Tibial artery (tissue), 4 donors: ENCODE measurements around the gene ALDH16A1.

Source experiments
- DNase-seq, 2 donors: peaks; one replicate each; pipeline ENCODE4 v3.0.0-alpha.2; 2019
- H3K27ac ChIP-seq, 2 donors: fragments of 200-600 bp; sonication (generic) in 1 of 2; 1 replicate in 1 of 2; 2 replicates in 1 of 2; pipeline ENCODE4 v1.5.1; 2018 to 2019; ENCODE audit warnings: mild to moderate bottlenecking in 1 of 2
- H3K27me3 ChIP-seq, 2 donors: fragments of 200-600 bp; sonication (generic) in 1 of 2; one replicate each; pipeline versions ENCODE4 v1.5.1 to v1.6.0; 2016 to 2019
- H3K36me3 ChIP-seq, 3 donors: fragments of 200-600 bp; sonication (generic) in 2 of 3; one replicate each; pipeline ENCODE4 v1.5.1; 2016 to 2019; ENCODE audit warnings: mild to moderate bottlenecking in 2 of 3
- H3K4me1 ChIP-seq, 4 donors: fragments of 200-600 bp; sonication (generic) in 2 of 4; 1 replicate in 3 of 4; 2 replicates in 1 of 4; pipeline ENCODE4 v1.5.1; 2016 to 2019
- H3K4me3 ChIP-seq, 2 donors: fragments of 200-600 bp; sonication (generic) in 1 of 2; 1 replicate in 1 of 2; 2 replicates in 1 of 2; pipeline ENCODE4 v1.5.1; 2018 to 2019; ENCODE audit warnings: mild to moderate bottlenecking in 2 of 2
- H3K9me3 ChIP-seq, 3 donors: fragments of 200-600 bp; sonication (generic) in 1 of 3; one replicate each; pipeline ENCODE4 v1.5.1; 2016 to 2019
- intact Hi-C: fragments of 100-400 bp; cut with DNase I; formaldehyde crosslinking; loops from one replicate; pipeline ENCODE4 v1.15.0; 2023; ENCODE audit warnings: low total_unique reads
- TF ChIP-seq, protein P1 (sequence below), 2 experiments: fragments of 200-600 bp in 1 of 2; fragments of 450-650 bp in 1 of 2; IDR thresholded peaks; one replicate each; pipeline ENCODE4 v1.5.1; 2017 to 2019; ENCODE audit warnings: antibody characterized with exemption in 2 of 2, mild to moderate bottlenecking in 1 of 2, moderate library complexity in 1 of 2

ALDH16A1 gene

DNA sequence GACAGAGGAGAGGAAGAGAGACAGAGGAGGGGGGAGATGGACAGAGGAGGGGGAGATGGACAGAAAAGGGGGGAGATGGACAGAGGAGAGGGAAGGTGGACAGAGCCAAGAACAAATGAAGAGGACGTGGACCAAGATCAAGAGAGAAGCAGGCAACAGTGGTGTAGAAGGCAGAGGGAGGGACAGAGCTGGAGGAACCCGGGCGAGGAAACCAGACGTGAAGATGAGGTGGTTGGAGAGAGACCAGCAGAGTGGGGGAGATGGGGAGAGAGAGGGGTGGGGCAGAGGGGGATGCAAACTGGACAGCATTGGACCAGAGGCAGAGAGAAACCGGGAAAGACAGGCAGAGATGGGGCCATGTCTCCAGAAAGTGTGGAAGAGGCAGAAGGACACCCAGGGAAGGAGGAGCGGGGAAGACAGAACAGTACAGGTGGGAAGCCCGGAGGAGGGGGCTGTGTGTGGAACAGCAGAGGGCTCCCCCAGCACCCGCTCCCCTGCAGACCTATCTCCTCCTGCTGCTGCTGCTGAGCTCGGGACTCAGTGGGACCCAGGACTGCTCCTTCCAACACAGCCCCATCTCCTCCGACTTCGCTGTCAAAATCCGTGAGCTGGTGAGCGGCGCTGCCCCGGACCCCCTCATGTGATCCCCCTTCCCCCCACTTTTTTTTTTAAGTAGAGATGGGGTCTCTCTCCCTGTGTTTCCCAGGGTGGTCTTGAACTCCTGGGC is 22.3 kb downstream of the ALDH16A1 start:
- Histone ChIP-seq H3K9me3 (no peaks in the 10 kb centered on the region), H3K27me3 (no peaks in the 10 kb centered on the region), H3K4me1 (peaks cover 0 to 20% (median 12%) of the 10 kb centered on the region in 4 donors), H3K4me3 (peak overlapping the region in 1 of 2 donors; percentile 61), H3K36me3 (peaks cover 0 to 5% (median under 1%) of the 10 kb centered on the region in 3 donors), H3K27ac (peak overlapping the region; percentile 69 to 80)
- TF ChIP-seq, protein P1, sequence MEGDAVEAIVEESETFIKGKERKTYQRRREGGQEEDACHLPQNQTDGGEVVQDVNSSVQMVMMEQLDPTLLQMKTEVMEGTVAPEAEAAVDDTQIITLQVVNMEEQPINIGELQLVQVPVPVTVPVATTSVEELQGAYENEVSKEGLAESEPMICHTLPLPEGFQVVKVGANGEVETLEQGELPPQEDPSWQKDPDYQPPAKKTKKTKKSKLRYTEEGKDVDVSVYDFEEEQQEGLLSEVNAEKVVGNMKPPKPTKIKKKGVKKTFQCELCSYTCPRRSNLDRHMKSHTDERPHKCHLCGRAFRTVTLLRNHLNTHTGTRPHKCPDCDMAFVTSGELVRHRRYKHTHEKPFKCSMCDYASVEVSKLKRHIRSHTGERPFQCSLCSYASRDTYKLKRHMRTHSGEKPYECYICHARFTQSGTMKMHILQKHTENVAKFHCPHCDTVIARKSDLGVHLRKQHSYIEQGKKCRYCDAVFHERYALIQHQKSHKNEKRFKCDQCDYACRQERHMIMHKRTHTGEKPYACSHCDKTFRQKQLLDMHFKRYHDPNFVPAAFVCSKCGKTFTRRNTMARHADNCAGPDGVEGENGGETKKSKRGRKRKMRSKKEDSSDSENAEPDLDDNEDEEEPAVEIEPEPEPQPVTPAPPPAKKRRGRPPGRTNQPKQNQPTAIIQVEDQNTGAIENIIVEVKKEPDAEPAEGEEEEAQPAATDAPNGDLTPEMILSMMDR (IDR thresholded peaks at IDR 0.05), result no peak
- intact Hi-C loops, result loop anchor here (2.0 kb wide), 1 partner anchor 71 kb away; no protein-coding TSS in a partner anchor
- no peak for DNase-seq

DNA sequence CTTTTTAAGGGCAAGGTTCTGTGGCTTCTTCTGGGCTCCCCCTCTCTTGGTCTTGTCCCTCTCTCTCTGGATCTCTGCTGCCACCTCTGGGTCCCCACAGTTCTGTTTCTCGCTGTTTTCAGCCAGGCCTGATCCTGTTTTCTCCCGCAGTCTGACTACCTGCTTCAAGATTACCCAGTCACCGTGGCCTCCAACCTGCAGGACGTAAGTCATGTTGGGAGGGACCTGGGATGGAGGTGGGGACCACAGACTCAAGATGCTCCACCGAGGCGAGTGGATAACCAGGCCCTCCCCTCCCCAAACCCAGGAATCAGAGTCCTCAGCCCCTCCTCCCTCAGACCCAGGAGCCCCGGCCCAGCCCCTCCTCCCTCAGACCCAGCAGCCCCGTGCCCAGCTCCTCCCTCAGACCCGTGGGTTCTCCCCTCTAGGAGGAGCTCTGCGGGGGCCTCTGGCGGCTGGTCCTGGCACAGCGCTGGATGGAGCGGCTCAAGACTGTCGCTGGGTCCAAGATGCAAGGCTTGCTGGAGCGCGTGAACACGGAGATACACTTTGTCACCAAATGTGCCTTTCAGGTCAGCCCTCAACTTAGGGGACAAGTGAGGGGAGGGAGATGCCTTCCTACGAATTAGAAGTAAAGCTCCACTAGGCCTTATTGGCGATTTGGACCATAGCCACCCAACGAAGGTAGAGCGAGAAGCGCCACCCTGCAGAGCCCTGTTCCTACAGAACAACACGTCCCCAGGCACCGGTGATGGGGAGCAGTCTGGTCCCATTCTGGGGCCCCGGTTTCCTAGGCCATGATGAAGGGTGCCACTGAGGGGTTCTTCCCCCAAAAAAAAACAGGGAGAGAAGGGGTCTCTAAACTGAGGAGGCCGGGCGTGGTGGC is 23.2 kb downstream of the ALDH16A1 start:
- Histone ChIP-seq H3K4me1 (peaks cover 0 to 20% (median 12%) of the 10 kb centered on the region in 4 donors), H3K9me3 (no peaks in the 10 kb centered on the region), H3K27ac (peak overlapping the region in 1 of 2 donors; percentile 24), H3K4me3 (no peak overlapping the region), H3K27me3 (no peaks in the 10 kb centered on the region), H3K36me3 (peaks cover 0 to 10% (median 0%) of the 10 kb centered on the region in 3 donors)
- intact Hi-C loops, result loop anchor here (2.0 kb wide), 1 partner anchor 71 kb away; no protein-coding TSS in a partner anchor
- peak in 1 of 2 donors; percentile 63 for DNase-seq
- TF ChIP-seq, protein P1 (IDR thresholded peaks at IDR 0.05), result peak in 1 of 2 experiments; percentile 32

DNA sequence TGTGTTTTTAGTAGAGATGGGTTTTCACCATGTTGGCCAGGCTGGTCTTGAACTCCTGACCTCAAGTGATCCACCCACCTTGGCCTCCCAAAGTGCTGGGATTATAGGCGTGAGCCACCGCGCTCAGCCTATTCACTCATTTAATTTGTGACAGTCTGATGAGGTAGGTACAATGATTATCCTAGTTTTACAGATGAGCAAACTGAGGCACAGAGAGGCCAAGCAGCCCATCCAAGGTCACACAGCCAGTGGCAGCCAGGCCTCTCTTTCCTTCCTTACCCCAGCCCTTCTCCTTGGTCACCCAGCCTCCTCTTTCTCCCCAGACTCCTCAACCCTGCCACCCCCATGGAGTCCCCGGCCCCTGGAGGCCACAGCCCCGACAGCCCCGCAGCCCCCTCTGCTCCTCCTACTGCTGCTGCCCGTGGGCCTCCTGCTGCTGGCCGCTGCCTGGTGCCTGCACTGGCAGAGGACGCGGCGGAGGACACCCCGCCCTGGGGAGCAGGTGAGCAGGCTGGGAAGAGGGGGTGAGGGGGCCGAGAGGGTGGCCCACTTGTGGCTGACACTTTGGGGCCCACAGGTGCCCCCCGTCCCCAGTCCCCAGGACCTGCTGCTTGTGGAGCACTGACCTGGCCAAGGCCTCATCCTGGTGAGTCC is 27.1 kb downstream of the ALDH16A1 start:
- no peaks in the 10 kb centered on the region for H3K27me3 ChIP-seq
- intact Hi-C loops, result no loop called here
- TF ChIP-seq, protein P1 (IDR thresholded peaks at IDR 0.05), result no peak
- no peak overlapping the region for H3K27ac ChIP-seq
- peaks cover 0 to 7% (median 3%) of the 10 kb centered on the region in 4 donors for H3K4me1 ChIP-seq
- no peak overlapping the region for H3K4me3 ChIP-seq
- DNase-seq, result no peak
- H3K36me3 ChIP-seq, result peaks cover 0 to 21% (median 0%) of the 10 kb centered on the region in 3 donors
- no peaks in the 10 kb centered on the region for H3K9me3 ChIP-seq

DNA sequence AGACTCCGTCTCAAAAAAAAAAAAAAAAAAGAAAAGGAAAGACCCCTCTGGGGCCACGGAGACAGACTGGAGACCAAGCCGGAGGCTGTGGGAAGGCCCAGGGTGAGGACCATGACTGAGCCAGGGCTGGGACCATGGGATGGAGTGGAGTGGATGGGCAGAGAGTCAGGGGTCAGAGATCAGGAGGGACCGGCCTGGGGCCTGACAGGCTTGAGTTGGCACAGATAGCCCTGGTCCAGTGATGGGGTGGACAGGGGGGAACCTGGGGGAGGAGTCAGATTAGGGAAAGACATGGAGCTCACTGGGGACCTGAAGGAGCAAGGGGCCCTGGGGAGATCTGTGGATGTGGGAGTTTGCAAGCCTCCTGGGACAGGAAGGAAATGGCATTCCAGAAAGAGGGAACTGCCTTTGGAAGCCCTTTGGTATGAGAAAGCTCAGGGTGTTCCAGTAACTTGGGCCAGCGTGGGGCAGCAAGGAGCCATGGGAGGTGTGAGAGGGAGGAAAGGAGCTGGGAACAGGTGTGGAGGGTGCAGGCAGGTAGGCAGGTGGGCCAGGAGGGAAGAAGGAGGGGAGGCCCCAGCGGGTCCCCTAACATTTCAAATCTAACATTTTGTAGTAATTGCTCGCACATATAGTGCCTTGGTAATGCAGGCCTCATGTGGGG is 28.1 kb downstream of the ALDH16A1 start:
- Histone ChIP-seq H3K36me3 (peaks cover 0 to 21% (median 0%) of the 10 kb centered on the region in 3 donors), H3K27me3 (no peaks in the 10 kb centered on the region), H3K9me3 (no peaks in the 10 kb centered on the region), H3K4me1 (peaks cover 0 to 7% (median 0%) of the 10 kb centered on the region in 4 donors), H3K27ac (no peak overlapping the region), H3K4me3 (no peak overlapping the region)
- intact Hi-C loops, result no loop called here
- no peak for DNase-seq
- TF ChIP-seq, protein P1 (IDR thresholded peaks at IDR 0.05), result no peak

DNA sequence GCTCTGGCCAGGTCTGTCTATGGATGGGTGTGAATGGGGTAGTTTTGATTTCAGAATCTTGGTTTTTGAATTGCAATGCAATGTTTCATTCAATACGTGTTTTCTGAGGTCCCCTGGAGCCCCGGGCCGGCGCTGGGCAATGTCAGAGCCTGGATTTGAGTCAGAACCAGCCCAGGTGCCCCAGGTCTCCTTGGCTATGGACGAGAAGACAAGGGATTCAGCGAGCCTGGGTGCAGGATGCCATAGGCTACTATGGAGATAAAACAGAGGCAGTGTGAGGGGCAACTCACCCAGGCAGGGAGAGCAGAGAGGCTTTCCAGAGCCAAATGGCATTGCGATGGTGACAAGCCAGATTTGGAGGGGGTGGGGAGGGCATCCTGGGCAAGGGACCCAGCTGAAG is 33.2 kb downstream of the ALDH16A1 start:
- H3K4me3 ChIP-seq, result no peak overlapping the region

More for the DNA sequence above, 33.2 kb downstream of the ALDH16A1 start:
- DNase-seq, result no peak
- TF ChIP-seq, protein P1 (IDR thresholded peaks at IDR 0.05), result no peak
- no peaks in the 10 kb centered on the region for H3K27me3 ChIP-seq
- H3K9me3 ChIP-seq, result no peaks in the 10 kb centered on the region
- peak overlapping the region in 1 of 2 donors; percentile 85 for H3K27ac ChIP-seq
- peaks cover 18 to 36% (median 22%) of the 10 kb centered on the region in 3 donors for H3K36me3 ChIP-seq
- intact Hi-C loops, result no loop called here
- H3K4me1 ChIP-seq, result peaks cover 0 to 29% (median 26%) of the 10 kb centered on the region in 4 donors
